Esophagus muscularis mucosa (tissue), 4 donors: ENCODE data around the gene CORO7. TPM values are rescaled to one million over a fixed set of nuclear protein-coding genes. Genes with fewer than 3 reads are reported as not detected.
"Not testable (repeated sequence)": the region's sequence is repeated elsewhere in the genome, so short reads cannot be mapped to it uniquely, and the experiment has no call there.

Experiments used
- DNase-seq: peaks from one replicate; pipeline ENCODE4 v3.0.0-alpha.2; 2017; ENCODE audit errors: extremely low spot score
- H3K27ac ChIP-seq, 4 donors: fragments of 200-600 bp; sonication (generic); replicated peaks in 1 of 4; 1 replicate in 3 of 4; 2 replicates in 1 of 4; pipeline ENCODE4 v1.5.1; 2016 to 2019; ENCODE audit warnings: mild to moderate bottlenecking in 1 of 4
- H3K27me3 ChIP-seq, 4 donors: fragments of 200-600 bp; sonication (generic); one replicate each; pipeline versions ENCODE4 v1.5.1 to v1.6.0; 2016 to 2019
- H3K36me3 ChIP-seq, 4 donors: fragments of 200-600 bp; sonication (generic); one replicate each; pipeline ENCODE4 v1.5.1; 2016 to 2019
- H3K4me1 ChIP-seq, 4 donors: fragments of 200-600 bp; sonication (generic); one replicate each; pipeline ENCODE4 v1.5.1; 2016 to 2019
- H3K4me3 ChIP-seq, 4 donors: fragments of 200-600 bp; sonication (generic); 1 replicate in 2 of 4; 2 replicates in 2 of 4; pipeline ENCODE4 v1.5.1; 2016 to 2019; ENCODE audit warnings: mild to moderate bottlenecking in 4 of 4, moderate library complexity in 1 of 4
- H3K9me3 ChIP-seq, 4 donors: fragments of 200-600 bp; sonication (generic); 1 replicate in 3 of 4; 2 replicates in 1 of 4; pipeline ENCODE4 v1.5.1; 2016 to 2019
- EP300 ChIP-seq: sonication (generic); formaldehyde crosslinking; IDR thresholded peaks from one replicate; pipeline ENCODE4 v1.6.1; 2017; ENCODE audit warnings: antibody characterized with exemption
- POLR2A ChIP-seq: fragments of 450-650 bp; IDR thresholded peaks from one replicate; pipeline ENCODE4 v1.6.1; 2017; ENCODE audit warnings: antibody characterized with exemption, moderate library complexity, mild to moderate bottlenecking, low read depth
- POLR2AphosphoS5 ChIP-seq, 2 donors: sonication (generic); formaldehyde crosslinking; IDR thresholded peaks; one replicate each; pipeline ENCODE4 v1.6.1; 2017; ENCODE audit warnings: antibody characterized with exemption in 2 of 2
- WGBS: methylation state at CpG from one replicate; pipeline ENCODE4 v1.1.5; 2018; 5-methylcytosine and 5-hydroxymethylcytosine counted together
- intact Hi-C: fragments of 100-400 bp; cut with DNase I; formaldehyde crosslinking; loops from one replicate; pipeline ENCODE4 v1.15.1; 2023
- total RNA-seq, 4 donors: library from RNA; depleted of rRNA; stranded (reverse); fragments of >200 nt; gene quantifications; one replicate each; pipeline versions ENCODE4 v1.1.0 to v1.2.1, GENCODE V29; 2016
- TF ChIP-seq, protein P1 (sequence below), 3 experiments: fragments of 200-600 bp in 2 of 3; fragments of 450-650 bp in 1 of 3; sonication (generic) in 2 of 3; IDR thresholded peaks; one replicate each; pipeline ENCODE4 v1.5.1; 2017 to 2019; ENCODE audit warnings: antibody characterized with exemption in 3 of 3, mild to moderate bottlenecking in 2 of 3, moderate library complexity in 1 of 3

CORO7 gene
- total RNA-seq, 4 donors from 2014 or later = 11.6 to 24.6 (median 21.3) TPM

DNA sequence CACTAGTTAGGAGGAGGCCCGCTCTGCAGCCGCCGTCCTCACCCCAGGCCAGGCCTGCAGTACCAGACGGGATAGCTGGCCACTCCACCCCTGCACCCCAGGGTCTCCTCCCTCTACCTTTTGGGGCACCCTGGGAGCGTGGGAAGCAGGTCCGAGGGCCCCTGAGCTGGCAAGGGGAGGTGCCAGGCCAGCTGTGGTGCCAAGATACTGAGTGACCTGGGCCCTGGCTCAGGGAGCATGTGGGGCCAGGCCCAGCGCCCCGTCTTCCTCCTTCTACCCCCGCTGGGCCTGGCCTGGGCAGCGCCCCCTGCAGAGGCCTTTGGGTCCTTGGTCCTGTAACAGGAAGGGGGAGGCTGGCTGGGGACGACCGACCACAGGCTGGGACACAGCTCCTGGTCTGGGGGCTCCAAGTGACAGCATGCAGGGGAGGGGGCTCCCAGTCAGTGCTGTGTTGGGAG is 78.2 kb downstream of the CORO7 start:
- intact Hi-C loops = no loop called here
- Histone ChIP-seq H3K27me3 (no peaks in the 10 kb centered on the region), H3K36me3 (peaks cover 11 to 87% (median 74%) of the 10 kb centered on the region in 4 donors), H3K4me1 (peaks cover 11 to 42% (median 34%) of the 10 kb centered on the region in 4 donors), H3K9me3 (no peaks in the 10 kb centered on the region), H3K4me3 (no peak overlapping the region), H3K27ac (peak overlapping the region in 1 of 4 donors; percentile 39)
- WGBS = 83% methylated on average over 9 of the region's 12 CpGs
- TF ChIP-seq, protein P1, sequence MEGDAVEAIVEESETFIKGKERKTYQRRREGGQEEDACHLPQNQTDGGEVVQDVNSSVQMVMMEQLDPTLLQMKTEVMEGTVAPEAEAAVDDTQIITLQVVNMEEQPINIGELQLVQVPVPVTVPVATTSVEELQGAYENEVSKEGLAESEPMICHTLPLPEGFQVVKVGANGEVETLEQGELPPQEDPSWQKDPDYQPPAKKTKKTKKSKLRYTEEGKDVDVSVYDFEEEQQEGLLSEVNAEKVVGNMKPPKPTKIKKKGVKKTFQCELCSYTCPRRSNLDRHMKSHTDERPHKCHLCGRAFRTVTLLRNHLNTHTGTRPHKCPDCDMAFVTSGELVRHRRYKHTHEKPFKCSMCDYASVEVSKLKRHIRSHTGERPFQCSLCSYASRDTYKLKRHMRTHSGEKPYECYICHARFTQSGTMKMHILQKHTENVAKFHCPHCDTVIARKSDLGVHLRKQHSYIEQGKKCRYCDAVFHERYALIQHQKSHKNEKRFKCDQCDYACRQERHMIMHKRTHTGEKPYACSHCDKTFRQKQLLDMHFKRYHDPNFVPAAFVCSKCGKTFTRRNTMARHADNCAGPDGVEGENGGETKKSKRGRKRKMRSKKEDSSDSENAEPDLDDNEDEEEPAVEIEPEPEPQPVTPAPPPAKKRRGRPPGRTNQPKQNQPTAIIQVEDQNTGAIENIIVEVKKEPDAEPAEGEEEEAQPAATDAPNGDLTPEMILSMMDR (IDR thresholded peaks at IDR 0.05) = no peak
- TF ChIP-seq EP300 (no peak), POLR2AphosphoS5 (IDR thresholded peaks at IDR 0.05) (no peak), POLR2A (no peak)
- DNase-seq = no peak

DNA sequence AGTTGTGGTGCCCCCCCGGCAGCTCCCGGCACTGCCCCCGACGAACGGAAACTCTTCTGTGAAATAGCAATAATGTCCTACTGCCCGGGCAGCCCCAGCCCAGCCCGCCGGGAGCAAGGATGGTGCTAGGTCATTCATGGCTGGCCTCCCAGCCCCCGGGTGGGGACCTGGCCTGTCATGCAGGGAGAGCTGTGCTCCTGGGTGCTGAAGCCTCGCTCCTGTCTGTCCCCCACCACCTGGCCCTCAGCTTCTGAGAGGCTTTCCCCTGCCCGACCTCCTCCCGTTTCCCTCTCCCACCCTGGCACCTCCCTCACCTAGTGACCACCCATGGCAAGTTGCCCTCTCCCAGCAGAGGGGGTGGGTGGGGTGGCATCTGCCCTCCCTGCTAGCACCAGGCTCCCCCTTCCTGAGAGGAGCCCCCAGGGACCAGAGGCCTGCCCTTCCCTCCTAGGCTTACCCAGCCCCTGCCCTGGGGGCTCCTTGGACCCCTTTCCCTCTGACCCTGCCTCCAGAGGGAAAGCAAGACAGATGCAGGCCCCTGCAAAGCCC is 78.8 kb downstream of the CORO7 start:
- peaks cover 11 to 87% (median 78%) of the 10 kb centered on the region in 4 donors for H3K36me3 ChIP-seq
- WGBS = 83% methylated on average over 3 of the region's 12 CpGs
- no peak for DNase-seq
- TF ChIP-seq, protein P1 (IDR thresholded peaks at IDR 0.05) = no peak
- TF ChIP-seq EP300 = no peak
- no peak for TF ChIP-seq POLR2AphosphoS5 (IDR thresholded peaks at IDR 0.05)
- no peak for TF ChIP-seq POLR2A
- no peak overlapping the region for H3K27ac ChIP-seq
- peaks cover 11 to 41% (median 31%) of the 10 kb centered on the region in 4 donors for H3K4me1 ChIP-seq
- no peak overlapping the region for H3K4me3 ChIP-seq
- H3K9me3 ChIP-seq = no peaks in the 10 kb centered on the region
- intact Hi-C loops = no loop called here
- H3K27me3 ChIP-seq = no peaks in the 10 kb centered on the region

DNA sequence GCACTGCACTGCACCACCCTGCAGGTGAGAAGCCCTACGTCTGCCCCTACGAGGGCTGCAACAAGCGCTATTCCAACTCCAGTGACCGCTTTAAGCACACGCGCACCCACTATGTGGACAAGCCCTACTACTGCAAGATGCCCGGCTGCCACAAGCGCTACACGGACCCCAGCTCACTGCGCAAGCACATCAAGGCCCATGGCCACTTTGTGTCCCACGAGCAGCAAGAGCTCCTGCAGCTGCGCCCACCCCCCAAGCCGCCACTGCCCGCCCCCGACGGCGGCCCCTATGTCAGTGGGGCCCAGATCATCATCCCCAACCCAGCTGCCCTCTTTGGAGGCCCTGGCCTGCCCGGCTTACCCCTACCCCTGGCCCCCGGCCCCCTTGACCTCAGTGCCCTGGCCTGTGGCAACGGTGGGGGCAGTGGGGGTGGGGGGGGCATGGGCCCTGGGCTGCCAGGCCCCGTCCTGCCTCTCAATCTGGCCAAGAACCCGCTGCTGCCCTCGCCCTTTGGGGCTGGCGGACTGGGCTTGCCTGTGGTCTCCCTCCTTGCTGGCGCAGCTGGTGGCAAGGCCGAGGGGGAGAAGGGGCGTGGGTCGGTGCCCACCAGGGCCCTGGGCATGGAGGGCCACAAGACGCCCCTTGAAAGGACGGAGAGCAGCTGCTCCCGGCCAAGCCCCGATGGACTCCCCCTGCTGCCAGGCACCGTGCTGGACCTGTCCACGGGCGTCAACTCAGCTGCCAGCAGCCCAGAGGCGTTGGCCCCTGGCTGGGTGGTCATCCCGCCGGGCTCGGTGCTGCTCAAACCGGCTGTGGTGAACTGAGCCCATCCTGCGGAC is 79.5 kb downstream of the CORO7 start:
- intact Hi-C loops = no loop called here
- Histone ChIP-seq H3K4me3 (no peak overlapping the region), H3K9me3 (no peaks in the 10 kb centered on the region), H3K27ac (no peak overlapping the region), H3K27me3 (no peaks in the 10 kb centered on the region), H3K4me1 (peaks cover 14 to 41% (median 30%) of the 10 kb centered on the region in 4 donors), H3K36me3 (peaks cover 11 to 91% (median 84%) of the 10 kb centered on the region in 4 donors)
- WGBS = 87% methylated on average over 25 of the region's 41 CpGs
- no peak for DNase-seq
- TF ChIP-seq EP300 (no peak), POLR2A (no peak), POLR2AphosphoS5 (IDR thresholded peaks at IDR 0.05) (no peak)
- TF ChIP-seq, protein P1 (IDR thresholded peaks at IDR 0.05) = no peak

DNA sequence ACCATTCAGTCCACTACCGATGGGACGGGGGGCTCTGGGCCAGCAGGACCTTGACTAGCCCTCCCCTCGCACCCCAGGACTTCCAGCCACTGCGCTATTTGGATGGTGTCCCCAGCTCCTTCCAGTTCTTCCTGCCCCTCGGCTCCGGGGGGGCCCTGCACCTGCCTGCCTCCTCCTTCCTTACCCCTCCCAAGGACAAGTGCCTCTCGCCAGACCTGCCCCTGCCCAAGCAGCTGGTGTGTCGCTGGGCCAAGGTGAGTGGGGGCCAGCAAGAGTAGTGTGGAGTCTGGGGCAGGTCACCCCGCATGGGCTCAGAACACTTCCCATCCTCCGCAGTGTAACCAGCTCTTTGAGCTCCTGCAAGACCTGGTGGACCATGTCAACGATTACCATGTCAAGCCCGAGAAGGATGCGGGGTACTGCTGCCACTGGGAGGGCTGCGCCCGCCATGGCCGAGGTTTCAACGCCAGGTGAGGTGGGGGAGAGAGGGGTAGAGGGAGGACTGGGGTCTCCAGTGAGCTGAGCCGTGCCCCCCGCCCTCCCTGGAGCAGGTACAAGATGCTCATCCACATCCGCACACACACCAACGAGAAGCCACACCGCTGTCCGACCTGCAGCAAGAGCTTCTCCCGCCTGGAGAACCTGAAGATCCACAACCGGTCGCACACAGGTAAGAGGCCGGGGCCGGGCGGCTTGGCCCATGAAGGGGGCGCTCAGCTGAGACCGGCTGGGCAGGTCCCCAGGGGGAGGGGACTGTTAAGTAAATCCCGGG is 81.5 kb downstream of the CORO7 start:
- no peaks in the 10 kb centered on the region for H3K9me3 ChIP-seq
- H3K27me3 ChIP-seq = no peaks in the 10 kb centered on the region
- DNase-seq = no peak
- peaks cover 19 to 39% (median 26%) of the 10 kb centered on the region in 4 donors for H3K4me1 ChIP-seq
- no peak overlapping the region for H3K4me3 ChIP-seq
- WGBS = 86% methylated on average over 27 of the region's 32 CpGs
- H3K36me3 ChIP-seq = peaks cover 11 to 77% (median 73%) of the 10 kb centered on the region in 4 donors
- intact Hi-C loops = no loop called here
- TF ChIP-seq POLR2A (no peak), EP300 (no peak), POLR2AphosphoS5 (IDR thresholded peaks at IDR 0.05) (no peak)
- TF ChIP-seq, protein P1 (IDR thresholded peaks at IDR 0.05) = no peak
- no peak overlapping the region for H3K27ac ChIP-seq

DNA sequence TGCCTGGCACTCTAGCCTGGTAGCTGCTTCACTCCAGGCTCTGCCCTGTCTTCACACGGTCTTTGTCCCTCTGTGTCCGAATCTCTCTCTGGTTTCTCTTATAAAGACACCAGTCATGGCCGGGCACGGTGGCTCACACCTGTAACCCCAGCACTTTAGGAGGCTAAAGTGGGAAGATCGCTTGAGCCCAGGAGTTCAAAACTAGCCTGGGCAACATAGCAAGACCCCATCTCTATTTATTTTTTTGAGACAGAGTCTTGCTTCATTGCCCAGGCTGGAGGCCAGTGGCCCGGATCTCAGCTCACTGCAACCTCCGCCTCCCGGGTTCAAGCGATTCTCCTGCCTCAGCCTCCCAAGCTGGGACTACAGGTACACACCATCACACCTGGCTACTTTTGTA is 82.7 kb downstream of the CORO7 start:
- WGBS = 98% methylated on average over 9 of the region's 9 CpGs
- H3K27ac ChIP-seq, H3K4me3 ChIP-seq, H3K9me3 ChIP-seq, DNase-seq, intact Hi-C loops, H3K27me3 ChIP-seq: not testable (repeated sequence)
- Histone ChIP-seq H3K4me1 (peaks cover 19 to 42% (median 29%) of the 10 kb centered on the region in 4 donors), H3K36me3 (peaks cover 11 to 65% (median 65%) of the 10 kb centered on the region in 4 donors)
